IMR-90 (cell line): Measurements from ENCODE around the gene TDRD7.

Experiments used
- MXI1 ChIP-seq: IDR thresholded peaks from 2 replicates; pipeline ENCODE4 v1.6.1; 2012; ENCODE audit warnings: low read depth, mild to moderate bottlenecking, low read length, moderate library complexity, borderline replicate concordance
- TF ChIP-seq, protein P1 (sequence below): fragments of 150-350 bp; IDR thresholded peaks from 2 replicates; pipeline ENCODE4 v1.6.1; 2016; ENCODE audit warnings: low read depth, mild to moderate bottlenecking, low read length, moderate library complexity, borderline replicate concordance
- TF ChIP-seq, protein P2 (sequence below): conservative IDR thresholded peaks from 2 replicates; pipeline ENCODE4 v1.5.1; 2012; ENCODE audit warnings: mild to moderate bottlenecking, low read depth, low read length, improper control_type of control experiment

DNA sequence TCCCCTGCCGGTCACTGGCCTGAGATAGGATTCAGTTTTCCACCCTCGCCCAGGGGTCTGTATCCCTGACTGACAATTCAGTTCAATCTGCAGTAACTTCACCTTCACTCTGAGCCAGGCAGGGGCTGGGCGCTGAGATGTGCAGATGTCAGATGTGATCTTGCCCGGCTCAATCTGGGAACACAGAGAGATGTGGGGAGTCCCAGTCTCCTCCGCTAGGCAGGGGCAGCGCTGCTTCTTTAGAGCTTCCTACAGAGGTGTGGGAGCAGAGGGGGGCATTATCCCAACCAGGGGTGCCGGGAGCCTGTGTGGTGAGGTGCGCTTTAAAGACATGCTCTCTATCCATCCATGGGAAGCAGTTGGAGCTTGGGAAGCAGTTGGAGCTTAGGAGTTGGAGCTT lies 104.2 kb downstream of the TDRD7 start:
- TF ChIP-seq, protein P1, sequence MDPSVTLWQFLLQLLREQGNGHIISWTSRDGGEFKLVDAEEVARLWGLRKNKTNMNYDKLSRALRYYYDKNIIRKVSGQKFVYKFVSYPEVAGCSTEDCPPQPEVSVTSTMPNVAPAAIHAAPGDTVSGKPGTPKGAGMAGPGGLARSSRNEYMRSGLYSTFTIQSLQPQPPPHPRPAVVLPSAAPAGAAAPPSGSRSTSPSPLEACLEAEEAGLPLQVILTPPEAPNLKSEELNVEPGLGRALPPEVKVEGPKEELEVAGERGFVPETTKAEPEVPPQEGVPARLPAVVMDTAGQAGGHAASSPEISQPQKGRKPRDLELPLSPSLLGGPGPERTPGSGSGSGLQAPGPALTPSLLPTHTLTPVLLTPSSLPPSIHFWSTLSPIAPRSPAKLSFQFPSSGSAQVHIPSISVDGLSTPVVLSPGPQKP, result no peak
- TF ChIP-seq, protein P2, sequence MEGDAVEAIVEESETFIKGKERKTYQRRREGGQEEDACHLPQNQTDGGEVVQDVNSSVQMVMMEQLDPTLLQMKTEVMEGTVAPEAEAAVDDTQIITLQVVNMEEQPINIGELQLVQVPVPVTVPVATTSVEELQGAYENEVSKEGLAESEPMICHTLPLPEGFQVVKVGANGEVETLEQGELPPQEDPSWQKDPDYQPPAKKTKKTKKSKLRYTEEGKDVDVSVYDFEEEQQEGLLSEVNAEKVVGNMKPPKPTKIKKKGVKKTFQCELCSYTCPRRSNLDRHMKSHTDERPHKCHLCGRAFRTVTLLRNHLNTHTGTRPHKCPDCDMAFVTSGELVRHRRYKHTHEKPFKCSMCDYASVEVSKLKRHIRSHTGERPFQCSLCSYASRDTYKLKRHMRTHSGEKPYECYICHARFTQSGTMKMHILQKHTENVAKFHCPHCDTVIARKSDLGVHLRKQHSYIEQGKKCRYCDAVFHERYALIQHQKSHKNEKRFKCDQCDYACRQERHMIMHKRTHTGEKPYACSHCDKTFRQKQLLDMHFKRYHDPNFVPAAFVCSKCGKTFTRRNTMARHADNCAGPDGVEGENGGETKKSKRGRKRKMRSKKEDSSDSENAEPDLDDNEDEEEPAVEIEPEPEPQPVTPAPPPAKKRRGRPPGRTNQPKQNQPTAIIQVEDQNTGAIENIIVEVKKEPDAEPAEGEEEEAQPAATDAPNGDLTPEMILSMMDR, result no peak
- TF ChIP-seq MXI1, result no peak
